Stimulated activated naive B cell treated with anti-CD40 and anti-IgM and Interleukin-4, amounts not matched to agents 10 μg/mL and 1 μg/mL and 100 μg/mL, for 72 hours (primary cell): ENCODE results near the gene UTRN.
A peak's percentile ranks its signal among the peaks of the same experiment; 100 is the strongest.

Experiments
- ATAC-seq, 2 donors: fragments of 150-1000 bp; cut with Tn5 transposase; replicated peaks; 2 replicates each; pipeline ENCODE4 v1.10.0; 2021; ENCODE audit warnings: moderate library complexity in 1 of 2
- DNase-seq: peaks from one replicate; pipeline ENCODE4 v3.0.0; 2021
- H3K27ac Mint-ChIP-seq: one replicate; pipeline ENCODE4 v1.8.0; 2022; ENCODE audit warnings: mild to moderate bottlenecking, mixed read lengths
- H3K27me3 Mint-ChIP-seq, 2 donors: one replicate each; pipeline ENCODE4 v1.8.0; 2022; ENCODE audit warnings: mixed read lengths in 2 of 2
- H3K36me3 Mint-ChIP-seq, 2 donors: one replicate each; pipeline ENCODE4 v1.8.0; 2022; ENCODE audit warnings: mixed read lengths in 2 of 2, mild to moderate bottlenecking in 1 of 2
- H3K4me1 Mint-ChIP-seq, 2 donors: one replicate each; pipeline ENCODE4 v1.8.0; 2022; ENCODE audit warnings: mixed read lengths in 2 of 2, mild to moderate bottlenecking in 1 of 2
- H3K4me3 Mint-ChIP-seq, 2 donors: one replicate each; pipeline ENCODE4 v1.8.0; 2022; ENCODE audit warnings: mild to moderate bottlenecking in 2 of 2, mixed read lengths in 2 of 2, moderate library complexity in 1 of 2
- H3K9me3 Mint-ChIP-seq, 2 donors: one replicate each; pipeline ENCODE4 v1.8.0; 2022; ENCODE audit warnings: mixed read lengths in 2 of 2, mild to moderate bottlenecking in 1 of 2

Gene UTRN

DNA sequence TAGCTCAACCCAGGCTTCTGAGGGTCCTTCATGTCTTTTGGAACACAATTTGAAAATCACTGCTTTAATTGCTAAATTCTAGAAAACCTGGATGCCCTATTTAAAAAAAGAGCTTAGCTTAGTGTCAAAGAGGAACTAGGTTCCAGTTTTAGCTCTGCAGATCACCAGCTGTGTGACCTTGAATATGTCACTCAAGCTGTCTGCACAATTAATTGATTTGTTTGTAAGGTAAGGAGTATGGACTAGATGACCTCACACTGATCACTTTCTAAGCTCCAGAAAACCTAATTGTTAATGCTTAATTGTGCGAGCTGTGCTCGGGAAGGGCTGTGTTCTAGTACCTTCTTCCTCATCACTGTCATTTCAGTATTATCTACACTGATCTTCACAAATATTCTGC is 26.2 kb downstream of the UTRN start:
- peak overlapping the region in 1 of 2 donors; percentile 22 for H3K4me3 Mint-ChIP-seq
- H3K36me3 Mint-ChIP-seq: no peaks in the 10 kb centered on the region
- peak; percentile 68 to 71 for ATAC-seq
- H3K4me1 Mint-ChIP-seq: peaks cover 14 to 27% of the 10 kb centered on the region in 2 donors
- no peak for DNase-seq
- peaks cover 0 to under 1% of the 10 kb centered on the region in 2 donors for H3K27me3 Mint-ChIP-seq
- H3K27ac Mint-ChIP-seq: no peak overlapping the region
- no peaks in the 10 kb centered on the region for H3K9me3 Mint-ChIP-seq

GRCh38 chr6:144314003-144314485 is 28.9 kb downstream of the UTRN start:
- ATAC-seq: no peak
- Mint-ChIP-seq H3K27ac (no peak overlapping the region), H3K36me3 (no peaks in the 10 kb centered on the region), H3K9me3 (no peaks in the 10 kb centered on the region), H3K4me1 (peaks cover 14 to 26% of the 10 kb centered on the region in 2 donors), H3K27me3 (no peaks in the 10 kb centered on the region), H3K4me3 (no peak overlapping the region)
- no peak for DNase-seq

DNA sequence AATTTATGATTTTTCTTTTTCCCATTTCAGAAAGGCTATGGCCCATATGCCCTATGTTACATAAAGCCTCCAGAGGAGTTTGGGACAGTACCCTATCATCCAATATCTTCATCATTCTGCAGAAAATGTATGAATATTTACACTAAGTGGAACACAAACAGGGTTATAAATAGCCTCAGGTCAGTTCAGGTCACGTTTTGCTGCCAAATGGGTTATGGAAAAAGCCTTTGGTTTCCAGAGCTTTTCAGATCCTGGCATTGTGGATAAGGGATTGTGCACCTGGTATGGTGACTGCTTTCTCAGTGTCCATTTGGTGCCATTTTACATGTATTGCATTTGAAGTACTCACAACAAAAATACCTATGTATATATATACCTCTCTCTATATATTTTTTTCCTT is 29.4 kb downstream of the UTRN start:
- Mint-ChIP-seq H3K27me3 (no peaks in the 10 kb centered on the region), H3K4me1 (peaks cover 14 to 32% of the 10 kb centered on the region in 2 donors), H3K36me3 (no peaks in the 10 kb centered on the region), H3K27ac (no peak overlapping the region), H3K9me3 (no peaks in the 10 kb centered on the region), H3K4me3 (no peak overlapping the region)
- no peak for ATAC-seq
- no peak for DNase-seq

DNA sequence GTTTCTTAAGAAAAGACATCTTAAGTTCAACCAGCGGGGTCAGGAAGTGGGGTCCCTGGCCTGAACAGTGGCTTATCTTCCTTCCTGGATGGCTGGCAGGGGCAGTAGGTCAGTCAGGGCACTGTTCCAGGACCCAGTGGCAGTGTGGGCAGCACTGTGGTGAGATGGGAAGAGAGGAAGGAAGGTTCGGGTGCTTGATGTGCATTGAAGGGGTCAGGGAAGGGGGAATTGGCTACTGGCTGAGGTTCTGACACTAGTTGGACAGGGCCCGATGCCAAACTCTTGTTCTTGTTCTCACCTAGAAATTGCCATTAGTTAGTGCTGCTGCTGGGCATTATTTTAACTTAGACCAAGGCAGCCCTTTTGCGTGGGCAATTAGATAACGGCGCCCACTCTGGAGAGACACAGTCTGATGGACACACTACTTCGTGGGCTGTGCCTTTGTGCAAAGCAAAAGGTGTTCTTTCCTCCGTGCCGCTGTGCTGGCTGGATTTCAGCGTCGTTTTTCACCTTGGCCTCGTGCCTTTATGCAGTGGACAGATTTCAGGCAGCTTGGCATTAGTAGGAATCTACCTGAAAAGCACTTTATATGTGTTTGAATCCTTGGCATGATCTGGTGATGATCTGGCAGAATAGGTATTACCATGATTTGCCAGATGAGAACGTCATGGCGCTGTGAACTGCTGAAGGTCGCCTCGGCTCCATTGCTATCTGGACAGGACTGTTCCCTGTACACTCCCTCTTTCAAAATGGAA is 30.3 kb downstream of the UTRN start:
- ATAC-seq: no peak
- H3K4me1 Mint-ChIP-seq: peaks cover 12 to 28% of the 10 kb centered on the region in 2 donors
- H3K27ac Mint-ChIP-seq: no peak overlapping the region
- no peak for DNase-seq
- H3K27me3 Mint-ChIP-seq: no peaks in the 10 kb centered on the region
- no peak overlapping the region for H3K4me3 Mint-ChIP-seq
- no peaks in the 10 kb centered on the region for H3K36me3 Mint-ChIP-seq
- no peaks in the 10 kb centered on the region for H3K9me3 Mint-ChIP-seq

- Mint-ChIP-seq H3K9me3 (no peaks in the 10 kb centered on the region), H3K4me1 (peaks cover 8 to 29% of the 10 kb centered on the region in 2 donors), H3K27me3 (no peaks in the 10 kb centered on the region), H3K36me3 (no peaks in the 10 kb centered on the region), H3K4me3 (no peak overlapping the region), H3K27ac (no peak overlapping the region)
- DNase-seq (no peak), ATAC-seq (no peak)
Measured at GRCh38 chr6:144315981-144316861, 31.1 kb downstream of the UTRN start.

- Mint-ChIP-seq H3K27ac (no peak overlapping the region), H3K9me3 (no peaks in the 10 kb centered on the region), H3K4me3 (no peak overlapping the region), H3K36me3 (no peaks in the 10 kb centered on the region), H3K4me1 (peaks cover 5 to 26% of the 10 kb centered on the region in 2 donors), H3K27me3 (no peaks in the 10 kb centered on the region)
- DNase-seq: no peak
- ATAC-seq: no peak
Measured at GRCh38 chr6:144316862-144317195, 31.7 kb downstream of the UTRN start.

GRCh38 chr6:144317736-144318135 is 32.6 kb downstream of the UTRN start:
- Mint-ChIP-seq H3K4me3 (no peak overlapping the region), H3K27me3 (no peaks in the 10 kb centered on the region), H3K36me3 (no peaks in the 10 kb centered on the region), H3K9me3 (no peaks in the 10 kb centered on the region), H3K4me1 (peaks cover 5 to 26% of the 10 kb centered on the region in 2 donors), H3K27ac (no peak overlapping the region)
- no peak for ATAC-seq
- DNase-seq: no peak

GRCh38 chr6:144319211-144319610 is 34.1 kb downstream of the UTRN start:
- Mint-ChIP-seq H3K9me3 (no peaks in the 10 kb centered on the region), H3K36me3 (no peaks in the 10 kb centered on the region), H3K4me1 (peaks cover 5 to 26% of the 10 kb centered on the region in 2 donors), H3K4me3 (no peak overlapping the region), H3K27ac (no peak overlapping the region), H3K27me3 (no peaks in the 10 kb centered on the region)
- no peak for ATAC-seq
- DNase-seq: no peak

DNA sequence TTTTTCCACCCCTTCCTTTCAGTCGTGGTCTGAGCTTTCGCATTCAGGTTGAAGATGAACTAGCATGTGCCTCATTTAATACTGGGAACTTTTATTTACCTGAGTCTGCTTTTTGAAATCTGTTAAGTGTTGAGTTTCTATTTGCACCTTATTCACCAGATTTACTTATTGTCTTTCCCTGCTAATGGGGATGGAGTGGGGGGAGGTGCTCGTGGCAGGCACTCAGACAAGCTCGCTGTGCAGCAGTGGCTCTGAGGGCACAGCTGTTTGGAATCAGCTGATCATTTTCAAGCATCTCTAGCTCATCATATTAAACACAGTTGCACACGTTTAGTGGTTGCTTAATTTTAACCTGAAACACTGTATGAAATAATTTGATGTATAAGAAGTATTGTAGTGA is 35.6 kb downstream of the UTRN start:
- H3K27ac Mint-ChIP-seq: no peak overlapping the region
- DNase-seq (no peak), ATAC-seq (no peak)
- no peaks in the 10 kb centered on the region for H3K36me3 Mint-ChIP-seq
- H3K27me3 Mint-ChIP-seq: no peaks in the 10 kb centered on the region
- peaks cover 7 to 17% of the 10 kb centered on the region in 2 donors for H3K4me1 Mint-ChIP-seq
- H3K9me3 Mint-ChIP-seq: no peaks in the 10 kb centered on the region
- H3K4me3 Mint-ChIP-seq: no peak overlapping the region

GRCh38 chr6:144321839-144322591 is 36.9 kb downstream of the UTRN start:
- Mint-ChIP-seq H3K27me3 (no peaks in the 10 kb centered on the region), H3K4me1 (peaks cover 7 to 15% of the 10 kb centered on the region in 2 donors), H3K27ac (no peak overlapping the region), H3K9me3 (no peaks in the 10 kb centered on the region), H3K4me3 (no peak overlapping the region), H3K36me3 (no peaks in the 10 kb centered on the region)
- ATAC-seq (no peak), DNase-seq (no peak)

DNA sequence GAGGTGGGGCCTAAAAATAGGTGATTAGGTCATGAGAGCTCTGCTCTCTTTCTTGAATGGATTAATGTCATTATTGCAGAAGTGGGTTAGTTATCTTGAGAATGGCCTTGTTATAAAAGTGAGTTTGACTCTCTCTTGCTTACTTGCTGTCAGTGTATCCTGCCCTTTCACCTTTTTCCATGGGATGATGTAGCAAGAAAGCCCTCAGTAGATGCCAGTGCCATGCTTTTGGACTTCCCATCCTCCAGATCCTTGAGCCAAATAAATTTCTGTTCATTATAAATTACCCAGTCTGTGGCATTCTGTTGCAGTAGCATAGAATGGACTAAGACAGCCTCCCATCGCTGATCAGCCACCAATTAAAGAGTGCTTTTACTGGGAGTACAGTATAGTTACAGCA is 40.1 kb downstream of the UTRN start:
- ATAC-seq: no peak
- Mint-ChIP-seq H3K27ac (no peak overlapping the region), H3K4me3 (no peak overlapping the region)

GRCh38 chr6:144326393-144326792 is 41.3 kb downstream of the UTRN start:
- Mint-ChIP-seq H3K36me3 (no peaks in the 10 kb centered on the region), H3K4me3 (no peak overlapping the region), H3K27me3 (no peaks in the 10 kb centered on the region), H3K27ac (no peak overlapping the region), H3K4me1 (peaks cover 8 to 10% of the 10 kb centered on the region in 2 donors), H3K9me3 (no peaks in the 10 kb centered on the region)
- DNase-seq: no peak
- ATAC-seq: no peak

More for the DNA sequence above, 40.1 kb downstream of the UTRN start:
- Mint-ChIP-seq H3K4me1 (peaks cover 12 to 15% of the 10 kb centered on the region in 2 donors), H3K36me3 (no peaks in the 10 kb centered on the region), H3K27me3 (no peaks in the 10 kb centered on the region), H3K9me3 (no peaks in the 10 kb centered on the region)
- DNase-seq: no peak

DNA sequence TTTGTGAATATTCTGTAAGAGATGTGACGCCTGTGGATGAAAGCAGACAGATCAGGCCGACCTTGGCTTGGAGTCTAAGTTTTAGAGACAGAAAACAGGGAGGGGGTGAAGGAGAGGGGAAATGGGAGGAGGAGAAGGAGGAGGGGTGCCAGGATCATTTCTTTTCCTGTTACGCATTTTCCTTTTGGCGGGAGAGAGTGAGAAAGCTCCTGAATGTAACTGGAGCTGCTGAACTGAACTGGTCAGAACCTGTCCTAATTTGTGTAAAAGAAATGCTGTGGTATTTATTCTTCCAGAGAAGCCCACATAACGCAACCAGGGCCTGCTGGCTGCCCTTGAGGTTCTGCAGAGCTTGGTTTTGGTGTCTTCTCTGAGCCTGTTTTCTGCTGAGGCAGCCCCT is 41.9 kb downstream of the UTRN start:
- peaks cover 10 to 11% of the 10 kb centered on the region in 2 donors for H3K4me1 Mint-ChIP-seq
- DNase-seq: no peak
- no peaks in the 10 kb centered on the region for H3K27me3 Mint-ChIP-seq
- ATAC-seq: no peak
- no peaks in the 10 kb centered on the region for H3K9me3 Mint-ChIP-seq
- H3K27ac Mint-ChIP-seq: no peak overlapping the region
- H3K4me3 Mint-ChIP-seq: no peak overlapping the region
- H3K36me3 Mint-ChIP-seq: no peaks in the 10 kb centered on the region
